ENCODE data around the gene ZSCAN5A. TPM values are rescaled to one million over a fixed set of nuclear protein-coding genes. Genes with fewer than 3 reads are reported as not detected.
"Not testable (repeated sequence)": the region's sequence is repeated elsewhere in the genome, so short reads cannot be mapped to it uniquely, and the experiment has no call there.

Gene ZSCAN5A
- total RNA-seq, 4 donors from 2014 or later, result 5.1 to 21.3 (median 10.1) TPM

DNA sequence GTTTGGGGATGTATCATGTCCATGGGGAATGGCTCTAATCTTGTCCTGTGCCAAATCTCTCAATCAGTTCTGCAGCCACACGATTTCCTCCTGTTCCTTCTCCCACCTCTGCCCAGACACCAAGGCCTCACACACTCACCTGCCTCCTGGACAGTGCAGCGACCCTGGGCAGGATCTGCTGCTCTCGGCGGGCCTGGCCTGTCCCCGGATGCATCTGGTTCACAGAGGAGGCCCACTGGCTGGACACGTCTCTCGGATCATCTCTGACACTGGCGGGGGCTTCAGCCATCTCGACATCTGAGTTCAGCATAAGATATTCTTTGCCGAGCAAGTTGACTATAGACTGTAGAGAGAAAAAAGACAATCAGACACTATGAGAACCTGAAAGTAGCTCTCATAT, 122.9 kb downstream of the ZSCAN5A start:
- H3K4me1 ChIP-seq, result no peaks in the 10 kb centered on the region
- DNase-seq (ENCODE audit: low spot score in 2 of 2), result no peak
- H3K27ac ChIP-seq, result no peak overlapping the region
- 82 to 85% methylated on average over 10 of the region's 10 CpGs for WGBS, 2 donors
- TF ChIP-seq EP300 (IDR thresholded peaks at IDR 0.05), result no peak
- TF ChIP-seq POLR2A (IDR thresholded peaks at IDR 0.05), result no peak
- TF ChIP-seq, protein P1, sequence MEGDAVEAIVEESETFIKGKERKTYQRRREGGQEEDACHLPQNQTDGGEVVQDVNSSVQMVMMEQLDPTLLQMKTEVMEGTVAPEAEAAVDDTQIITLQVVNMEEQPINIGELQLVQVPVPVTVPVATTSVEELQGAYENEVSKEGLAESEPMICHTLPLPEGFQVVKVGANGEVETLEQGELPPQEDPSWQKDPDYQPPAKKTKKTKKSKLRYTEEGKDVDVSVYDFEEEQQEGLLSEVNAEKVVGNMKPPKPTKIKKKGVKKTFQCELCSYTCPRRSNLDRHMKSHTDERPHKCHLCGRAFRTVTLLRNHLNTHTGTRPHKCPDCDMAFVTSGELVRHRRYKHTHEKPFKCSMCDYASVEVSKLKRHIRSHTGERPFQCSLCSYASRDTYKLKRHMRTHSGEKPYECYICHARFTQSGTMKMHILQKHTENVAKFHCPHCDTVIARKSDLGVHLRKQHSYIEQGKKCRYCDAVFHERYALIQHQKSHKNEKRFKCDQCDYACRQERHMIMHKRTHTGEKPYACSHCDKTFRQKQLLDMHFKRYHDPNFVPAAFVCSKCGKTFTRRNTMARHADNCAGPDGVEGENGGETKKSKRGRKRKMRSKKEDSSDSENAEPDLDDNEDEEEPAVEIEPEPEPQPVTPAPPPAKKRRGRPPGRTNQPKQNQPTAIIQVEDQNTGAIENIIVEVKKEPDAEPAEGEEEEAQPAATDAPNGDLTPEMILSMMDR (IDR thresholded peaks at IDR 0.05), result no peak
- H3K9me3 ChIP-seq, result peaks cover 0 to 1% (median 0%) of the 10 kb centered on the region in 4 donors
- H3K27me3 ChIP-seq, result no peaks in the 10 kb centered on the region
- no peaks in the 10 kb centered on the region for H3K36me3 ChIP-seq
- H3K4me3 ChIP-seq, result no peak overlapping the region

DNA sequence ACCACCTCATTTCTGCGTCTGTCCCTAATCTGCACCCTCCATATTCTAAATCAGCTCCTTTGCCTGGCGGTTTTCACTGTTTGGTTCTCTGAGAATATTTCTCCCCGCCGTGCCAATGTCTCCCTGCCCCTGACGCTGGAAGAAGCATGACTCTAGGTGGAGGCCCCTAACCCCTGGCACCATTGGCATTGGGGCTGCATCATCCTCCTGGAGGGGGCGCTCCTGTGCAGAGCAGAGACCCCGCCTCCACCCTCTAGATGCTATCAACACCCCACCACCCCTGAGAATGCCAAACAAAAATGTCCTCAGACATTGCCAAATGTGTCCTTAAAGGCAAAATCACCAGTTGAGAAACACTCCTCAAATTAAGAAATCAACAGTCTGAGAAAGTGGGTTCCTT, 123.5 kb downstream of the ZSCAN5A start:
- Histone ChIP-seq H3K27ac (no peak overlapping the region), H3K4me3 (no peak overlapping the region), H3K27me3 (no peaks in the 10 kb centered on the region), H3K36me3 (no peaks in the 10 kb centered on the region), H3K4me1 (no peaks in the 10 kb centered on the region), H3K9me3 (no peaks in the 10 kb centered on the region)
- WGBS, 2 donors, result 69 to 75% methylated on average over 7 of the region's 7 CpGs
- no peak for DNase-seq (ENCODE audit: low spot score in 2 of 2)
- TF ChIP-seq EP300 (IDR thresholded peaks at IDR 0.05), result no peak
- TF ChIP-seq, protein P1 (IDR thresholded peaks at IDR 0.05), result no peak
- no peak for TF ChIP-seq POLR2A (IDR thresholded peaks at IDR 0.05)

DNA sequence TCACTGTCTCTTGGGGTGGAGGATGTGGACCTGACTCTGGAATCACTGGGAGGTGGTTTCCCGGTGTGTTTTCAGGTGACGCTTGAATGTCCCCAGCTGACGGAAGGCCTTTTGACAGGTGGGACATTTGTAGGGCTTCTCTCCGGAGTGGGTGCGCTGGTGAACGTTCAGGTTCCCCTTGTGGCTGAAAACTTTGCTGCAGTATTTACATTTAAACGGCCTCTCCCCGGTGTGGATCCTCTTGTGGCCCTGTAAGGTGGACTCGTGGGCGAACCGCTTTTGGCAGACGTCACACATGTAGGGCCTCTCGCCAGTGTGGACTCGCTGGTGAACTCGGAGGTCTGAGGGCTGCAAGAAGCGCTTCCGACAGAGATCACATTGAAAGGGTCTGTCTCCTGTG, 124.9 kb downstream of the ZSCAN5A start:
- TF ChIP-seq, protein P1 (IDR thresholded peaks at IDR 0.05), result no peak
- TF ChIP-seq EP300 (IDR thresholded peaks at IDR 0.05), result no peak
- TF ChIP-seq POLR2A (IDR thresholded peaks at IDR 0.05), result no peak
- Histone ChIP-seq H3K4me3 (no peak overlapping the region), H3K27me3 (no peaks in the 10 kb centered on the region), H3K9me3 (no peaks in the 10 kb centered on the region), H3K27ac (no peak overlapping the region), H3K4me1 (no peaks in the 10 kb centered on the region), H3K36me3 (no peaks in the 10 kb centered on the region)
- DNase-seq (ENCODE audit: low spot score in 2 of 2), result no peak
- 77% methylated on average over 17 of the region's 17 CpGs for WGBS, 2 donors

DNA sequence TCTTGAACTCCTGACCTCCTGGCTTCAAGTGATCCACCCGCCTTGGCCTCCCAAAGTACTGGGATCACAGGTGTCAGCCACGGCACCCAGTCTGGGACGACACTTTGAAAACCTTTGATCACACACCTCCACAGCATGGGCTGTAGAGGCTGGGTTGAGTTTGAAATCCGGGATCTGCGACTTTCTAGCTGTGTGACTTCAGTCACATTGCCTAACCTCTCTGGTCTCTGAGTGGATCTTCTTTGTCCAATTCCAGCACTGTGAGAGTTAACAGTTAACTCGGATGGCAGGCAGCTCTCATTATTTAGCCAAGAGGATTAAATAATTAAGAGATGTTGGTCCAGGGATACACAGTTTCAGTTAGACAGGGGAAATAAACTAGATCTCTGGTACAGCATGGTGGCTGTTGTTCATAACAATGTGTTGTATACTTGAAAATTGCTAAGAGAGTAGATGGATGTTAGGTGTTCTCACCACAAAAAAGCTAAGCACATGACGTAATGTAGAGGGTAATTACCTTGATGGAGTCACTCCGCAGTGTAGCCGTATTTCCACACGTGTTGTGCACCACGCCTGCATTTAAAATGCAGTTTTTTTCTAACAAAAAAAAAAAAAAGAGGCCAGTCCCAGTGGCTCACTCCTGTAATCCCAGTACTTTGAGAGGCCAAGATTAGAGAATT, 136.9 kb downstream of the ZSCAN5A start:
- TF ChIP-seq POLR2A (IDR thresholded peaks at IDR 0.05), result no peak
- no peak for TF ChIP-seq EP300 (IDR thresholded peaks at IDR 0.05)
- TF ChIP-seq, protein P1 (IDR thresholded peaks at IDR 0.05), result no peak
- no peak for DNase-seq (ENCODE audit: low spot score in 2 of 2)
- no peaks in the 10 kb centered on the region for H3K36me3 ChIP-seq
- H3K9me3 ChIP-seq, result no peaks in the 10 kb centered on the region
- H3K4me3 ChIP-seq, result no peak overlapping the region
- 51 to 54% methylated on average over 11 of the region's 11 CpGs for WGBS, 2 donors
- H3K27me3 ChIP-seq, result peaks cover 0 to 20% of the 10 kb centered on the region in 2 donors
- H3K27ac ChIP-seq, result no peak overlapping the region
- no peaks in the 10 kb centered on the region for H3K4me1 ChIP-seq

DNA sequence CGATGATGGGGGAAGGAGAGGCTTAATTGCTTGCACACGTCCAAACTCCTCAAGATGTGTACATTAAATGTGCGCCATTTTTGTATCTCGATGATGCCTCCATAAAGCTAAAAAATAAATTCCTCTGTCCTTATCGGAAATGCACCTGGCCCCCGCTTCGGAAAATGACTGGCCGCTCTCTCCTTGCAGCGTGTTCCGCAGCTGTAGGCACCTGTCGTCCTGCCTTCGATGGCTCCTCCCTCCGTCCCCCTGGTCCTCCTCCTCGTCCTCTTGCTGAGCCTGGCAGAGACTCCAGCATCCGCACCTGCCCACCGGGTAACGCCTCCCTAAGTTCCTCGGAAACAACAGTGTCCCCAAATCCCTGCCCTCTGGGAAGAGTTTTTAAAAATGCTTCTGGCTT, 137.8 kb downstream of the ZSCAN5A start:
- TF ChIP-seq, protein P1 (IDR thresholded peaks at IDR 0.05), result no peak
- TF ChIP-seq POLR2A (IDR thresholded peaks at IDR 0.05), result no peak
- no peak for TF ChIP-seq EP300 (IDR thresholded peaks at IDR 0.05)
- DNase-seq (ENCODE audit: low spot score in 2 of 2), result no peak
- no peak overlapping the region for H3K4me3 ChIP-seq
- H3K9me3 ChIP-seq, result no peaks in the 10 kb centered on the region
- 72 to 76% methylated on average over 18 of the region's 18 CpGs for WGBS, 2 donors
- H3K4me1 ChIP-seq, result peaks cover 0 to 2% (median 0%) of the 10 kb centered on the region in 4 donors
- H3K27ac ChIP-seq, result no peak overlapping the region
- H3K36me3 ChIP-seq, result no peaks in the 10 kb centered on the region
- H3K27me3 ChIP-seq, result peaks cover 0 to 20% of the 10 kb centered on the region in 2 donors

DNA sequence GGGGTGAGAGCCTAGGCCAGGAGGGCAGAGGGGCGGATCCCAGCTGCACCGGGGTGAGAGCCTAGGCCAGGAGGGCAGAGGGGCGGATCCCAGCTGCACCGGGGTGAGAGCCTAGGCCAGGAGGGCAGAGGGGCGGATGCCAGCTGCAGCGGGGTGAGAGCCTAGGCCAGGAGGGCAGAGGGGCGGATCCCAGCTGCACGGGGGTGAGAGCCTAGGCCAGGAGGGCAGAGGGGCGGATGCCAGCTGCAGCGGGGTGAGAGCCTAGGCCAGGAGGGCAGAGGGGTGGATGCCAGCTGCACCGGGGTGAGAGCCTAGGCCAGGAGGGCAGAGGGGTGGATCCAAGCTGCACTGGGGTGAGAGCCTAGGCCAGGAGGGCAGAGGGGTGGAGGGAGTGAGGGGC, 138.3 kb downstream of the ZSCAN5A start:
- not testable (repeated sequence) for H3K9me3 ChIP-seq

DNA sequence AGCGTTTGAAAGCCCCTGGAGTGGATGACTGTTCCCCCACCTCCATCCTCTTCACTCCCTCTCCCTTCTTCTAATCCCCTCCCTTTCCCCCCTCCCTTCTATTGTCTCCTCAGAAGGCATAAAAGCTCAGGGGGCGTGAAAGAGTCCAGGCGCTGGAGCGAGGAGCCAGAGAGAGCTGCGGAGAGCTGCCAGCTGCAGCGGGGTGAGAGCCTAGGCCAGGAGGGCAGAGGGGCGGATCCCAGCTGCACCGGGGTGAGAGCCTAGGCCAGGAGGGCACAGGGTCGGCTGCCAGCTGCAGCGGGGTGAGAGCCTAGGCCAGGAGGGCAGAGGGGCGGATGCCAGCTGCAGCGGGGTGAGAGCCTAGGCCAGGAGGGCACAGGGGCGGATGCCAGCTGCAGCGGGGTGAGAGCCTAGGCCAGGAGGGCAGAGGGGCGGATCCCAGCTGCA, 138.8 kb downstream of the ZSCAN5A start, which contains the start of gene GALP:
Gene GALP (plus strand): TSS at position 148 of the 447 bp plus-strand sequence. CDS start 1,101 bp downstream, outside the sequence.
- peaks cover 0 to 20% of the 10 kb centered on the region in 2 donors for H3K27me3 ChIP-seq

More for the DNA sequence above, 138.3 kb downstream of the ZSCAN5A start:
- H3K4me3 ChIP-seq; H3K36me3 ChIP-seq; H3K4me1 ChIP-seq; DNase-seq (ENCODE audit: low spot score in 2 of 2); H3K27ac ChIP-seq: not testable (repeated sequence)
- WGBS, 2 donors, result 28 to 58% methylated on average over 7 of the region's 11 CpGs
- H3K27me3 ChIP-seq, result peaks cover 0 to 20% of the 10 kb centered on the region in 2 donors

More for the DNA sequence above, 138.8 kb downstream of the ZSCAN5A start, which contains the start of gene GALP:
- H3K4me1 ChIP-seq; DNase-seq (ENCODE audit: low spot score in 2 of 2); H3K27ac ChIP-seq; H3K4me3 ChIP-seq; H3K36me3 ChIP-seq; H3K9me3 ChIP-seq: not testable (repeated sequence)
- WGBS, 2 donors, result 29 to 38% methylated on average over 13 to 15 of the region's 15 CpGs

Measured in tibial nerve (tissue), 4 donors.